Mammary epithelial cell (primary cell): ENCODE results near the gene GJA8.

Experiments
- EZH2 ChIP-seq: IDR thresholded peaks from 2 replicates; pipeline ENCODE4 v1.6.1; 2012; ENCODE audit warnings: low read length, inconsistent platforms, borderline replicate concordance
- TF ChIP-seq, protein P1 (sequence below), 2 donors: IDR thresholded peaks in 1 of 2; conservative IDR thresholded peaks in 1 of 2; 2 replicates each; pipeline ENCODE4 v1.5.1; 2011 to 2012; ENCODE audit warnings: inconsistent platforms in 2 of 2, low read length in 2 of 2, mild to moderate bottlenecking in 2 of 2, control low read depth in 1 of 2, low read depth in 1 of 2; ENCODE audit not compliant: insufficient read depth in 1 of 2; ENCODE audit errors: extremely low read depth in 1 of 2

DNA sequence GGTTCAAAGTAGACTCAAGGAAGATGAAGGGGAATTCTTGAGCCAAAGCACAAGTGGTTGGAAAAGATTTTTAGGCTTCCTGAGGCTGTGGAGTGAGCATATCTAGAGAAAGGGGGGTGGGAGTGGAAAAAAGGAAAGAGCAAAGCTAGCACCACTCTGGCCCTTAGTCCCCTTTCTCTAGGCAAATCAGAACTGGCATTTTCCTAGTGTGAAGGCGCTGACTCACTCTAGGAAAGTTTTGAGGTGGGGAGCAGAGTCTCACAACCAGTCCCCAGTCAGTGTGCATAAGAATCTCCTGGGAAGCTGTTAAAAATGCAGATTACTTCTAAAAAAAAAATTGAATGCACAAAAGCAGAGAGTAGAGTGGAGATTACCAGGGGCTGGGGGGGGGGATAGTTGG, 22.2 kb downstream of the GJA8 start:
- no peak for TF ChIP-seq EZH2
- TF ChIP-seq, protein P1, sequence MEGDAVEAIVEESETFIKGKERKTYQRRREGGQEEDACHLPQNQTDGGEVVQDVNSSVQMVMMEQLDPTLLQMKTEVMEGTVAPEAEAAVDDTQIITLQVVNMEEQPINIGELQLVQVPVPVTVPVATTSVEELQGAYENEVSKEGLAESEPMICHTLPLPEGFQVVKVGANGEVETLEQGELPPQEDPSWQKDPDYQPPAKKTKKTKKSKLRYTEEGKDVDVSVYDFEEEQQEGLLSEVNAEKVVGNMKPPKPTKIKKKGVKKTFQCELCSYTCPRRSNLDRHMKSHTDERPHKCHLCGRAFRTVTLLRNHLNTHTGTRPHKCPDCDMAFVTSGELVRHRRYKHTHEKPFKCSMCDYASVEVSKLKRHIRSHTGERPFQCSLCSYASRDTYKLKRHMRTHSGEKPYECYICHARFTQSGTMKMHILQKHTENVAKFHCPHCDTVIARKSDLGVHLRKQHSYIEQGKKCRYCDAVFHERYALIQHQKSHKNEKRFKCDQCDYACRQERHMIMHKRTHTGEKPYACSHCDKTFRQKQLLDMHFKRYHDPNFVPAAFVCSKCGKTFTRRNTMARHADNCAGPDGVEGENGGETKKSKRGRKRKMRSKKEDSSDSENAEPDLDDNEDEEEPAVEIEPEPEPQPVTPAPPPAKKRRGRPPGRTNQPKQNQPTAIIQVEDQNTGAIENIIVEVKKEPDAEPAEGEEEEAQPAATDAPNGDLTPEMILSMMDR (conservative IDR thresholded peaks at IDR 0.05 in 1 of 2, IDR thresholded peaks at IDR 0.05 in 1 of 2; ENCODE audit: extremely low read depth in 1 of 2, insufficient read depth in 1 of 2, low read depth in 1 of 2, low read length in 2 of 2): no peak
